ENCODE measurements around the gene UBE2G2. TPM values are rescaled to one million over a fixed set of nuclear protein-coding genes. Genes with fewer than 3 reads are reported as not detected.

Gene UBE2G2
- total and polyA plus RNA-seq, 2 experiments from 2014 or later, result 55.2 to 61.6 TPM

GRCh38 chr21:44766818-44767354, 34.7 kb downstream of the UBE2G2 start:
- TF ChIP-seq CTCF (IDR thresholded peaks at IDR 0.05; ENCODE audit: poor library complexity) (no peak), EZH2 (IDR thresholded peaks at IDR 0.05; ENCODE audit: borderline replicate concordance) (no peak)

GRCh38 chr21:44766014-44766817, 35.4 kb downstream of the UBE2G2 start:
- Histone ChIP-seq H3K36me3 (replicated peaks; ENCODE audit: insufficient read depth, low read depth) (no peaks in the 10 kb centered on the region), H3K27ac (no peak overlapping the region), H3K27me3 (no peaks in the 10 kb centered on the region), H3K4me3 (no peak overlapping the region), H3K9me3 (ENCODE audit: low read depth) (no peaks in the 10 kb centered on the region), H3K4me2 (no peak overlapping the region), H2AFZ (no peak overlapping the region), H4K20me1 (ENCODE audit: insufficient read depth, poor library complexity, severe bottlenecking) (no peaks in the 10 kb centered on the region), H3K4me1 (ENCODE audit: insufficient read depth) (no peaks in the 10 kb centered on the region), H3K79me2 (no peaks in the 10 kb centered on the region), H3K9me2 (replicated peaks; ENCODE audit: insufficient read depth) (no peaks in the 10 kb centered on the region)
- WGBS (ENCODE audit: low lambda C conversion rate, missing lambda C conversion rate), result 95% methylated on average over 23 of the region's 24 CpGs
- no peak for DNase-seq (ENCODE audit: low spot score)
- TF ChIP-seq EZH2 (IDR thresholded peaks at IDR 0.05; ENCODE audit: borderline replicate concordance) (no peak), EZH2phosphoT487 (IDR thresholded peaks at IDR 0.05; ENCODE audit: low read depth, severe bottlenecking, unreplicated experiment) (no peak), CTCF (IDR thresholded peaks at IDR 0.05; ENCODE audit: poor library complexity) (no peak)

More at GRCh38 chr21:44766818-44767354, 34.7 kb downstream of the UBE2G2 start:
- DNase-seq (ENCODE audit: low spot score), result no peak
- no peak overlapping the region for H3K4me3 ChIP-seq
- no peaks in the 10 kb centered on the region for H3K27me3 ChIP-seq
- H3K27ac ChIP-seq, result no peak overlapping the region
- no peaks in the 10 kb centered on the region for H3K36me3 ChIP-seq (replicated peaks; ENCODE audit: insufficient read depth, low read depth)
- no peak overlapping the region for H3K4me2 ChIP-seq
- H3K79me2 ChIP-seq, result no peaks in the 10 kb centered on the region
- no peaks in the 10 kb centered on the region for H4K20me1 ChIP-seq (ENCODE audit: insufficient read depth, poor library complexity, severe bottlenecking)
- no peaks in the 10 kb centered on the region for H3K9me3 ChIP-seq (ENCODE audit: low read depth)
- no peaks in the 10 kb centered on the region for H3K4me1 ChIP-seq (ENCODE audit: insufficient read depth)
- 92% methylated on average over 11 of the region's 11 CpGs for WGBS (ENCODE audit: low lambda C conversion rate, missing lambda C conversion rate)
- H3K9me2 ChIP-seq (replicated peaks; ENCODE audit: insufficient read depth), result no peaks in the 10 kb centered on the region
- no peak overlapping the region for H2AFZ ChIP-seq

DNA sequence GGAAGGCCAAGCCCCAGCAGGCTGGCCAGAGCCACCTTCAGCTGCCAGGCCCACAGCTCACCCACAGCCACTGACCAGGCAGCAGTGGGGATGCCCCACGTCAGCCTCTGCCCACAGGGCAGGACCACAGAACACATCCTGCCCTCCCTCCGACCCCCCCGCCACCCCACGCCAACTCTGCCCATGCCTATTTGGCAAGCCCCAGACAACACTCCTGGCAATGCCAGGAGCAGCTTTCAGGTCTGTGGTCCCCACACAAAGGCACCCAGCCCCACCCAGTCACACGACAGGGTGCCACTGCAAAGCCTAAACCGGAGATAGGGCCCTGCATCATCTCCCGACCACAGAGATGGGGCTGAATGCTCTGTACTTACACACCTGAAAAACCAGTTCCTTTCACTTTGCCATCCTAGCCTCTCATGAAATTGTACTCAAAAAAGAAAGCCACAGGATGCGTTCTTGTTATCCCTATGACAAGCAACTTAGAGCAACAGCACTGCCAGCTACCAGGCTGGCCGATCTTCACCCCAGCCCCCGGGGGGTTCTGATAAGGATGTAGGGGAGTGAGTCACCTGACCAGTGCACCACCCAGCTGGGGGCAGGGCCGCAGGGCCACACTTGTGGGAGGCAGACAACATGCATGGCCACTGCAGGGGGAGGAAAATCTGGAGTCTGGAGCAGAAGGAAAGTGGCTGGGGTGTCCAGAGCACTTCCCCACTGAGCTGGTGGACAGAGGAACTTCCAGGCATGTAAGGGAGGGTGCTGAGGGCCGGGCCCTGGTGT, 36.2 kb downstream of the UBE2G2 start:
- Histone ChIP-seq H3K27me3 (no peaks in the 10 kb centered on the region), H4K20me1 (ENCODE audit: insufficient read depth, poor library complexity, severe bottlenecking) (no peaks in the 10 kb centered on the region), H2AFZ (no peak overlapping the region), H3K4me3 (no peak overlapping the region), H3K4me1 (ENCODE audit: insufficient read depth) (no peaks in the 10 kb centered on the region), H3K36me3 (replicated peaks; ENCODE audit: insufficient read depth, low read depth) (no peaks in the 10 kb centered on the region), H3K27ac (no peak overlapping the region), H3K9me3 (ENCODE audit: low read depth) (no peaks in the 10 kb centered on the region), H3K79me2 (no peaks in the 10 kb centered on the region), H3K4me2 (no peak overlapping the region), H3K9me2 (replicated peaks; ENCODE audit: insufficient read depth) (no peaks in the 10 kb centered on the region)
- no peak for DNase-seq (ENCODE audit: low spot score)
- 63% methylated on average over 12 of the region's 12 CpGs for WGBS (ENCODE audit: low lambda C conversion rate, missing lambda C conversion rate)
- no peak for TF ChIP-seq CTCF (IDR thresholded peaks at IDR 0.05; ENCODE audit: poor library complexity)
- no peak for TF ChIP-seq EZH2phosphoT487 (IDR thresholded peaks at IDR 0.05; ENCODE audit: low read depth, severe bottlenecking, unreplicated experiment)
- TF ChIP-seq EZH2 (IDR thresholded peaks at IDR 0.05; ENCODE audit: borderline replicate concordance), result no peak
